Measurements from ENCODE around the gene KCNJ9.

KCNJ9 gene

DNA sequence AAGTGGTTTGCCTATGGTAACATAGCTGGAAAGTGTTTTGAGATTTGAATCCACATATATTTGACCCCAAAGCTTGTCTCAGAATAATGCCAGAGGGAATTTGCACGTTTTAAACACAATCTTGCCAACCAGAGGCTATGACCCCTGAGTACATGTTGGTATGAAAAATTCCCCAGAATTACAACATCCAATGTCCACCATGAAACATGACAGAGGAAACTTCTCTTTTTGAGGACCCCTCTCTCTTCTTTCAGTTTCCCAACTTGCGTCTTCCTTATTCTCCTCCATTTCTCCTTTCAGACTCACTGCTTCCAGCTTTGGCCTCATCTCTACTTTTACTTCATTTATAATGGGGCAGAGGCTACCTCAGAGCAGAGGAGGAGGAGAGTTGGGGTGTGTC lies 5.5 kb upstream of the KCNJ9 start:
- no peak overlapping the region for H3K4me3 ChIP-seq (ENCODE audit: low read depth, low read length)
- TF ChIP-seq, protein P1, sequence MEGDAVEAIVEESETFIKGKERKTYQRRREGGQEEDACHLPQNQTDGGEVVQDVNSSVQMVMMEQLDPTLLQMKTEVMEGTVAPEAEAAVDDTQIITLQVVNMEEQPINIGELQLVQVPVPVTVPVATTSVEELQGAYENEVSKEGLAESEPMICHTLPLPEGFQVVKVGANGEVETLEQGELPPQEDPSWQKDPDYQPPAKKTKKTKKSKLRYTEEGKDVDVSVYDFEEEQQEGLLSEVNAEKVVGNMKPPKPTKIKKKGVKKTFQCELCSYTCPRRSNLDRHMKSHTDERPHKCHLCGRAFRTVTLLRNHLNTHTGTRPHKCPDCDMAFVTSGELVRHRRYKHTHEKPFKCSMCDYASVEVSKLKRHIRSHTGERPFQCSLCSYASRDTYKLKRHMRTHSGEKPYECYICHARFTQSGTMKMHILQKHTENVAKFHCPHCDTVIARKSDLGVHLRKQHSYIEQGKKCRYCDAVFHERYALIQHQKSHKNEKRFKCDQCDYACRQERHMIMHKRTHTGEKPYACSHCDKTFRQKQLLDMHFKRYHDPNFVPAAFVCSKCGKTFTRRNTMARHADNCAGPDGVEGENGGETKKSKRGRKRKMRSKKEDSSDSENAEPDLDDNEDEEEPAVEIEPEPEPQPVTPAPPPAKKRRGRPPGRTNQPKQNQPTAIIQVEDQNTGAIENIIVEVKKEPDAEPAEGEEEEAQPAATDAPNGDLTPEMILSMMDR (IDR thresholded peaks at IDR 0.05; ENCODE audit: low read depth, low read length) = no peak

DNA sequence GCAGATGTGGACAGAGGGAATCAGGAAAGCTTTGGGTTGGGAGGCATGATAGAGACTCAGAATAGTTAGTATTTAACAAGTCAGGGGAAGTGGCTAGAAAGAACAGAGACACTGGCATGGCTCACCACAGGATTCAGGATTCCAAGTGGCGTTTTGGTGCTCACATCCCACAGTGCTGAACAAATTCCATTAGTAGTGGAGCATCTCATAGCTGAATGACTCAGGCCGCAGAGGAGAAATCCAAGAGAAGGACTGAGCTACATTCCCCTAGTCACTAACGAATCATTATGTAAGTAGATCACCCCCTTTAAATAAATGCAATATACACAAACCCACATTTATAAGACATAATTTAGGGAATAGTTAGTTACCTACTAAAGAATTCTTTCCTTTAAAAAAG lies 5.0 kb upstream of the KCNJ9 start:
- no peak overlapping the region for H3K4me3 ChIP-seq (ENCODE audit: low read depth, low read length)
- TF ChIP-seq, protein P1 (IDR thresholded peaks at IDR 0.05; ENCODE audit: low read depth, low read length) = no peak

DNA sequence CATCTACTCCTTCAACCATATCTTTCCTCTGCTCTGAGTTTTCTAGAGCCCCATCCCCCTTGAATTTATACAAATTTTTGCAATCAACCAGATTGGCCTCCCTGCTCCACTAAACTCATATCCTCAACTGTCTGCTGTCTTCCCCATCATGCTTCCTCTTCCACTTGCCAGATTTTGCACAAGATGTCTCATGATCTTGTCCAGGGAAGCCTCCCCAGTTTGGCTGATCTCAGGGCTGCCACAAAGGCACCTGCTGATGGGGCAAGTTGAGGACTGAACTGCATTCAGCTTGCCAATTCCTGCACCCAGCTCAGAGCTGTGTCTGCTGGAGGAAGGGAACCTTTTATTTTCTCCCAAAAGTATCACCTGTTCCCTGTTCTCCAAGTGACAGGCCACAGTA lies 3.9 kb upstream of the KCNJ9 start:
- no peak overlapping the region for H3K4me3 ChIP-seq (ENCODE audit: low read depth, low read length)
- TF ChIP-seq, protein P1 (IDR thresholded peaks at IDR 0.05; ENCODE audit: low read depth, low read length) = no peak

DNA sequence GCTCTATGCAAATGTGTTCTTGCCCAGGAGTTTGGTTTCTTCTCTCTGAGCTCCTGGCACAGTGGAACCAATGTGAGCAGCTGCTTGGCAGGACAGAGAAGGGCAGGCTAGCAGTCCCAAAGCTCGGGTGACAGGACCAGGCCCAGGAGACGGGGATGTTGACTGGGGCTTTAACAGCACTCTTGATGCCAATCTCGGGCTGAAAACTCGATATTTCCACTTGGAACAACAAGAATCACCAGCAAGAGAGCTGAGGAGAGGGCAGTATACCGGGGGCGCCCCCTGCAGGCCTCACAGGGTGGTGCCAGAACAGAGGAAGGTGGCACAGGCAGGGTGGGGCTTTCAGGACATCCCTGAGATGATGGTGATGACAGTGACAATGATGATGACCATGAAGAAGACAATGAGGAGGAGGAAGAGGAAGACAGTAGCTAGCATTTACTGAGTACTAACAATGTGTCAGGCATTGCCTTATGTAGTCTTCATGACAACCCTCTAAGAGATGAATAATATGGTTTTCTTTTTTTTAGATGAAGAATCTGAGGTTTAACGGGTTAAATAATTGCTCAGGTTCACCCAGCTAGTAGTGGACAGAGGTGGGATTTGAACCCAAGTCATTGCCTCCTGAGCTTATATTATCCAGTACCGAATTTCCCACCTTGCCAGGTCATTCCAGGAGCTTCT lies 2.7 kb upstream of the KCNJ9 start:
- no peak overlapping the region for H3K4me3 ChIP-seq (ENCODE audit: low read depth, low read length)
- TF ChIP-seq, protein P1 (IDR thresholded peaks at IDR 0.05; ENCODE audit: low read depth, low read length) = peak; percentile 86

DNA sequence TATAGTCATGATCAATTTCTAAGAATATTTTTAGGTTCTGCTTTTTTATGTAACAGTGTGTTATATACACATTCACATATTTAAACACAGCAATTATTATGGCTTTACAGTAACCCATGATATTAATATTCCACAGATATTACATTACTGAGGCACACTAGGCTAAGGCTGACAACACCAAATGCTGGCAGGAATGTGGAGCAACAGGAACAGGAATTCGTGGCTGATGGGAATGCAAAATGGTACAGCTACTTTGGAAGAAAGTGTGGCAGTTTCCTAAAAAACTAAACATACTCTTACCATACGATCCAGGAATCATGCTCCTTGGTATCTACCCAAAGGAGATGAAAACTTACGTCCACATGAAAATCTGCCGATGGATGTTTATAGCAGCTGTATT lies 1.9 kb upstream of the KCNJ9 start:
- no peak overlapping the region for H3K4me3 ChIP-seq (ENCODE audit: low read depth, low read length)
- TF ChIP-seq, protein P1 (IDR thresholded peaks at IDR 0.05; ENCODE audit: low read depth, low read length) = no peak

DNA sequence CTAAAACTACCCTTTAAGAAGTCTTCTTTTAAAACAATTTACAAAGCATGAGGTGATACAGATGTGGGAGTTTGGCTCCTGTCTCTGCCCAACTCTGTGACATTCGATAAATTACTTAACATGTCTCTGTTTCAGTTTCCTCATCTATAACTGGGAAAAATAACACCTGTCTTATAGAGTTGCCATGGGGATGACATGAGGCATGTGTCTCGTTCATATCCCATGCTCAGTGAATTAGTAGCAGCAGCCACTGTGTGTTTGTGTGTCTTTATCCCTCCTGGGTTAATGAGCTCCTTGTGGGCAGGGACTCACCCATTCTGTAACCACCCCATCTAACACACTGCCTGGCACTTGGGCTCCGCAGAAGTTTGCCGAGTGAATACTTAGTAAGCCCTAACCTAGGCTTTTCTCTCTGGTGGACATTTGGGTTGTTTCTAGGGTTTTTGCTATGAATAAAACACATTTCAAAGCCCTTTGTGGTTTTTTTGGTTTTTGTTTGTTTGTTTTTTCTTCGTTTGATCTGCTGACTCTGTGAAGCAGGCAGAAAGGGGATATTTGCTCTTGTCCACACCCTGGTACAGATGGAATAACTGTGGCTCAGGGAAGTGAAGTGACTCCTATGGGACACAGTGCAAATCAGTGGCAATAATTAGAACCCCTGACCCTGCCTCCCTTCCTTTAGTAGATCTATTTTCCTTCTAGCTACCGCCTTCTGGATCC lies 797 bp upstream of the KCNJ9 start:
- H3K4me3 ChIP-seq (ENCODE audit: low read depth, low read length) = no peak overlapping the region
- TF ChIP-seq, protein P1 (IDR thresholded peaks at IDR 0.05; ENCODE audit: low read depth, low read length) = no peak

DNA sequence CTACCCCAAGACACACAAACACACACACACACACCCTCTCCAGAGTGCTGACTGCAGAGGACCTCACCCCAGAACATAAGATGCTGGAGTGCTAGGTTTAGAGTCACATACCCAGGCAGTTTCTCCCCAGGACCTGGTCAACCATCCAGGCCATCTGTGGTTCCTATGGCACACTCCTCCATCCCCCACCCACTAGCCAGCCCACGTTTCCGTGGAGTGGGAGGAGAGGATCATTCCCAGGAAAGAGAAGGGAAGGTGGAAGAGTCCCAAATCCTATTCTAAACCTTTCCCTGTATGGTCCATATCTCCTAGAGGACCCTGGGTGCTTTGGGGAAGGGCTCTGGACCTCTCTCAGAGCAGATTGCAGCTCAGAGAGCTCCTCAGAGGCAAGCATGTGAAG lies 1.1 kb downstream of the KCNJ9 start:
- TF ChIP-seq, protein P1 (IDR thresholded peaks at IDR 0.05; ENCODE audit: low read depth, low read length) = no peak
- no peak overlapping the region for H3K4me3 ChIP-seq (ENCODE audit: low read depth, low read length)

Measured in WI38 (cell line).